Muscle layer of duodenum (tissue), 2 donors: ENCODE measurements around the gene NCAPD3.
"Not testable (repeated sequence)": the region's sequence is repeated elsewhere in the genome, so short reads cannot be mapped to it uniquely, and the experiment has no call there.

Experiments
- H3K27ac ChIP-seq: one replicate; pipeline ENCODE4 v1.7.0; 2013; ENCODE audit warnings: mild to moderate bottlenecking, low read length
- H3K27me3 ChIP-seq: one replicate; pipeline ENCODE4 v1.7.0; 2013; ENCODE audit warnings: low read depth, mild to moderate bottlenecking, control low read depth, low read length
- H3K36me3 ChIP-seq, 2 donors: one replicate each; pipeline ENCODE4 v1.7.0; 2013; ENCODE audit warnings: low read length in 2 of 2, control low read depth in 1 of 2, mild to moderate bottlenecking in 1 of 2; ENCODE audit not compliant: insufficient read depth in 2 of 2, control insufficient read depth in 1 of 2
- H3K4me1 ChIP-seq, 2 donors: one replicate each; pipeline ENCODE4 v1.7.0; 2013; ENCODE audit warnings: low read length in 2 of 2, mild to moderate bottlenecking in 2 of 2, control low read depth in 1 of 2, moderate library complexity in 1 of 2; ENCODE audit not compliant: insufficient read depth in 2 of 2, control insufficient read depth in 1 of 2
- H3K4me3 ChIP-seq, 2 donors: one replicate each; pipeline ENCODE4 v1.7.0; 2013; ENCODE audit warnings: low read length in 2 of 2, low read depth in 1 of 2, mild to moderate bottlenecking in 1 of 2
- H3K9me3 ChIP-seq, 2 donors: one replicate each; pipeline ENCODE4 v1.7.0; 2013; ENCODE audit warnings: low read length in 2 of 2, control low read depth in 1 of 2, mild to moderate bottlenecking in 1 of 2; ENCODE audit not compliant: control insufficient read depth in 1 of 2
- donor health status: healthy.

The NCAPD3 gene

DNA sequence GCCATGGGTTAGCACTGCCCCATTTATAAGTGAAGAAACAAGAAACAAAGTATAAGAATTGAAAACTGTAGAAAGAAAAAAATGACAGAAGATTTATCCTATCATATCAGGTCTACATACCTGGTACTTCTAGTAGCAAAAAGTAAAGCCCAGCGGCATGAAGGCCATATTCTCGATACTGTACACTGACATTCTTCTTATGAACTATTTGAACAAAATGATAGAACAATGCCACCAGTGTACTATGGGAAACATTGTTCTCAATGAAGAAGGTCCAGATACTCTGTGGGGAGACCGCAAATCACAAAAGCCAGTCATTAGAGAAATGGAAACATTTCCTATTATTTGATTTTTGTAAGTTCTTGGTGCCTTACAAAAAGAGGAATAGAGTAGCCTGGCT lies 7.0 kb downstream of the NCAPD3 start:
- H3K36me3 ChIP-seq: peaks cover 3 to 10% of the 10 kb centered on the region in 2 donors

DNA sequence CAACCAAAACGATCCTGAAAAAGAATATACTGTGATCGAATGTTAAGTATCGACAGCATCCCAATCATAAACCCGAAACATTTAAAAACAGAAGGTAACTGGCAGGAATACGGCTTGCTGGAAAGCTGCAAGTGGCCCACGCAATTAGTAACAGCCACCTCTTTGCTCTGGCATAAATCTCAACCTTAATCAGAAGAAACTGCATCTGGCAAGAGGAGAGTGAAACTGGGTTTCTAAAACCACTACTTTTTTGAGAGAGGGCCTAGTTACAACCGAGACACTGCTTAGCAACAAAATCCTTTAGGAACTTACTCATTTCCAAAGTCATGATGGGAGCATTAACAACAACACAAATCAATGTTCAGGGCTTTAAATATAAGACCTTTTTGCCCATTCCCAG lies 7.9 kb downstream of the NCAPD3 start:
- H3K9me3 ChIP-seq: no peaks in the 10 kb centered on the region
- no peaks in the 10 kb centered on the region for H3K27me3 ChIP-seq
- H3K27ac ChIP-seq: no peak overlapping the region
- H3K36me3 ChIP-seq: peaks cover 3 to 10% of the 10 kb centered on the region in 2 donors
- H3K4me1 ChIP-seq: no peaks in the 10 kb centered on the region
- H3K4me3 ChIP-seq: no peak overlapping the region

More for the DNA sequence above, 7.0 kb downstream of the NCAPD3 start:
- H3K4me3 ChIP-seq: no peak overlapping the region
- no peak overlapping the region for H3K27ac ChIP-seq
- no peaks in the 10 kb centered on the region for H3K9me3 ChIP-seq
- H3K27me3 ChIP-seq: no peaks in the 10 kb centered on the region
- H3K4me1 ChIP-seq: no peaks in the 10 kb centered on the region

DNA sequence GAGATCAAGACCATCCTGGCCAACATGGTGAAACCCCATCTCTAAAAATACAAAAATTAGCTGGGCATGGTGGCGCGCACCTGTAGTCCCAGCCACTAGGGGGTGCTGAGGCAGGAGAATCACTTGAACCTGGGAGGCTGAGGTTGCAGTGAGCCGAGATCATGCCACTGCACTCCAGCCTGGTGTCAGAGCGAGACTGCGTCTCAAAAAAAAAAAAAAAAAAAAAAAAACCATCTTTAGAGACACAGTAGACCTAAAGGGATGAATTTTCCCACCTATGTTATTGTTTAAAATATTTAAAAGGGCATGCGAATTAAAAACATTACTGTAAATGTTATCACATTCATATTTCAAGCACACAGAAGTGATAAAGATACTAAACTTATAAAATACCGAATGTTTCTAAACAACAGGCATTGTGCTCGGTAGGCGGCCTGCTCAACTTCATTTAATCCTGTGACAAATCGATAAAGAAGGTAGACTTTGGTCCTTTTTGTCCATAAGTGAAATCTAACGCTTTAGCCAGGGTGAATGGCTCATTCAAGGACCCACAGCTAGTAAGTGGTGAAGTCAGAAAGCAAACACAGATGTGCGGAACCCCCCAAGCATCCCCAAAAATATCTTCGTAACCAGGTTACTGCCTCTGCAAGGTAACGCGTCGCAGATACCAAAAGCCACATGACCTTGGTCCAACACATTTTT lies 16.1 kb downstream of the NCAPD3 start:
- H3K4me3 ChIP-seq: no peak overlapping the region
- no peaks in the 10 kb centered on the region for H3K27me3 ChIP-seq
- H3K9me3 ChIP-seq: no peaks in the 10 kb centered on the region
- H3K36me3 ChIP-seq: peaks cover 25 to 58% of the 10 kb centered on the region in 2 donors
- H3K27ac ChIP-seq: no peak overlapping the region
- no peaks in the 10 kb centered on the region for H3K4me1 ChIP-seq

DNA sequence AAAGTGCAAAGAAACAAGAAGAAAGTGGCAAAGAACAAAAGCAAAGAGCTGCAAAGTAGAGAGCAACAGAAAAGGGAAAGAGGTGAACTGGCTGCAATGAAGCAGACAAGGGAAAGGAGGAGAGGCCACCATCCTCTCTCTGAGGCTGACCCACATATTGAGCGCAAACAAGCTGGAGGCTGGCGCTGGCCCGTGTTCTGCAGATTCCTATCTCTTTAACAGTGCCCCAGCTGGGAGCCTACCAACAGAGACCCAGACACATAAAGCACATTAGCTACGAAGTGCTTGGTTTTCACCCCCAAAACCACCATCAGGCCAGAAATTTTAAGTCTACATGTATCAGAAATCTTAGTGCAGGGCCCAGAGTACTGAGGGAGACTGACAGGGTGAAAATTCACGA lies 17.6 kb downstream of the NCAPD3 start:
- Histone ChIP-seq H3K27ac (no peak overlapping the region), H3K4me1 (no peaks in the 10 kb centered on the region), H3K9me3 (no peaks in the 10 kb centered on the region), H3K27me3 (no peaks in the 10 kb centered on the region), H3K4me3 (no peak overlapping the region), H3K36me3 (peaks cover 34 to 71% of the 10 kb centered on the region in 2 donors)

DNA sequence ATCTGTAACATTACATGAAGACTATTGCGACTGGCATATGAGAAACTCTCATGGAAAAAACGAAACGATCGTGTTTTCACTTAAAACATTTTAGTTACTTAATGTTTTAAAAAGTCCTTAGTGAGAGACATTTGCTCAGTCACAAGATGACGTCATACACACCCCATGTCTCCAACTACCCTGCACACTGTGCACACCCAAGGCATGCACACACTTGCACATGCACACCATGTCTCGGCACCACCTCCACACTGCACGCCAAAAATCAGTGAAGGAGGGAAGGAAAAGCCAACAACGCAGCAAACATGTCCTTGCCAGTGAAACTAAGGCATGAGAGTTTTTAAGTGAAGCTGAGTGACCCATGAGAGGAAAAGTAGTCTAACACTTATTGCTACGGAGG lies 18.0 kb downstream of the NCAPD3 start:
- peaks cover 34 to 76% of the 10 kb centered on the region in 2 donors for H3K36me3 ChIP-seq
- no peaks in the 10 kb centered on the region for H3K9me3 ChIP-seq
- H3K4me3 ChIP-seq: no peak overlapping the region
- H3K4me1 ChIP-seq: no peaks in the 10 kb centered on the region
- no peaks in the 10 kb centered on the region for H3K27me3 ChIP-seq
- no peak overlapping the region for H3K27ac ChIP-seq

DNA sequence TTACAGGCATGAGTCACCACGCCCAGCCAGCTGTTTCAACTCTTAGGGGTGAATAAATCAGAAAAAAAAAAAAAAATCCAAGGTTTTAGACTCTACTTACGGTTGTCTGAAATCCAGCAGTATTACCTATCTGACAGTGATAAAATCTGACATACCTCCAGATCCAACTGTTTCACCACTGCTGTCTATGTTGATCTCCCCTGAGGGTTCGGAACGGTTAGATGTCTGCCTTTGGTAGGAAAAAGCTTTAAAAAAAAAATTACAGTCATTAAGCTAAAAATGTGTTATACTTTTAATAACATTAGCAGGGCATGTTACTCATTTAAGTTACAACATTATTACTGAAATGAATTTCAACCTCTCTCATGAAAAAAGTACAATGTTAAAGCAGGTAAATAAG lies 21.1 kb downstream of the NCAPD3 start:
- H3K4me3 ChIP-seq: no peak overlapping the region
- H3K27ac ChIP-seq: no peak overlapping the region
- no peaks in the 10 kb centered on the region for H3K9me3 ChIP-seq
- no peaks in the 10 kb centered on the region for H3K27me3 ChIP-seq
- H3K4me1 ChIP-seq: no peaks in the 10 kb centered on the region
- peaks cover 25 to 63% of the 10 kb centered on the region in 2 donors for H3K36me3 ChIP-seq

DNA sequence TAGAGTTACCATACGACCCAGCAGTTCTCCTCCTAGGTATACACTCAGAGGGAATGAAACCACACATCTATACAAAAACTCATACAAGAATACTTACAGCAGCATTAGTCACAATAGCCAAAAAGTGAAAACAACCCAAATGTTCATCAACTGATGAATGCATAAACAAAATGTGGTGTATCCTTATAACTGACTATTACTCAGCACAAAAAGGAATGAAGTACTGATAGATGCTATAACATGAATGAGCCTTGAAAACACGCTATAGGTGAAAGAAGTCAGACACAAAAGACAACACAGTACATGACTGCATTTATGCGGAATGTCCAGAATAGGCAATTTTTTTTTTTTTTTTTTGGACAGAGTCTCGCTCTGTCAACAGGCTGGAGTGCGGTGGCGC lies 23.1 kb downstream of the NCAPD3 start:
- no peaks in the 10 kb centered on the region for H3K4me1 ChIP-seq
- H3K4me3 ChIP-seq: no peak overlapping the region
- H3K9me3 ChIP-seq: no peaks in the 10 kb centered on the region
- no peak overlapping the region for H3K27ac ChIP-seq
- H3K36me3 ChIP-seq: peaks cover 22 to 55% of the 10 kb centered on the region in 2 donors
- H3K27me3 ChIP-seq: no peaks in the 10 kb centered on the region

DNA sequence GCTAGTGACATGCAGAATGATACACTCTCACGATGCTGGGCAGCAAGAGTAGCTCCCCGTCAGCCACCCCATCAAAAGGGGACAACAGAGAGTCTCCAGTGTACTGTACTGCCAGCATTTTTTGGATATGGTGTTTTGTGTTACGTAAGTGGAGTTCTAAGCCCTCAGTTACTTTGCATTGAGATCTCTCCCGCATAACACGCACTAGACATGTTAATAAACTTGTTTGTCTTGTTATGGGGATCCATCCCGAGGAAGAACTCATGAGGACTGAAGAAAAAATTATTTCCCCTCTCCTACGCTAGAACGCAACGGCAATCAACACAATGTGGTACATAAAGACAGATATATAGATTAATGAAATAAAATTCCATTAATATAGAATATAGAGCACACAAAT lies 24.2 kb downstream of the NCAPD3 start:
- Histone ChIP-seq H3K27me3 (no peaks in the 10 kb centered on the region), H3K27ac (no peak overlapping the region), H3K36me3 (peaks cover 21 to 46% of the 10 kb centered on the region in 2 donors), H3K4me3 (no peak overlapping the region), H3K9me3 (no peaks in the 10 kb centered on the region), H3K4me1 (no peaks in the 10 kb centered on the region)

DNA sequence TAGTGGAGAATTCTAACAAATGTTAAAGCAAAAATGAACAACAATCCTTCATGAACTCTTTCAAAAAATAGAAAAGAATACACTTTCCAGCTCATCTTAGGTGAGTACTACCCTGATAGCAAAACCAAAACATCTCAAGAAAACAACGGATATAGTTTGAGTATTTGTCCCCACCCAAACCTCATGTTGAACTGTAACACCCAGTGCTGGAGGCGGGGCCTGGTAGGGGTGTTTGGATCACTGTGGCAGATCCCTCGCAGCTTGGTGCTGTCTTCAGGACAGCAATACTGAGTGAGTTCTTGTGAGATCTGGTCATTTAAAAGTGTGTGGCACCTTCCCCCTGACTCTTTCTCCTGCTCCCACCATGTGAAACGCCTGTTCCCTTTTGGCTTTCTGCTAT lies 27.0 kb downstream of the NCAPD3 start:
- peaks cover 21 to 48% of the 10 kb centered on the region in 2 donors for H3K36me3 ChIP-seq

DNA sequence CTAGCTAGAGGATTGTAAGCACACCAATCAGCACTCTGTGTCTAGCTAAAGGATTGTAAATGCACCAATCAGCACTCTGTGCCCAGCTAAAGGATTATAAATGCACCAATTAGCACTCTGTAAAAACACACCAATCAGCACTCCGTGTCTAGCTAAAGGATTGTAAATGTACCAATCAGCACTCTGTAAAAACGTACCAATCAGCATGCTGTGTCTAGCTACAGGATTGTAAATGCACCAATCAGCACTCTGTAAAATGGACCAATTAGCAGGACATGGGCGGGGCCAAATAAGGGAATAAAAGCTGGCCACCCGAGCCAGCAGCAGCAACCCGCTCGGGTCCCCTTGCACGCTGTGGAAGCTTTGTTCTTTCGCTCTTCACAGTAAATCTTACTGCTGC lies 35.7 kb downstream of the NCAPD3 start:
- not testable (repeated sequence) for H3K27me3 ChIP-seq, H3K4me3 ChIP-seq, H3K4me1 ChIP-seq, H3K9me3 ChIP-seq, H3K27ac ChIP-seq
- peaks cover 28 to 64% of the 10 kb centered on the region in 2 donors for H3K36me3 ChIP-seq

More for the DNA sequence above, 27.0 kb downstream of the NCAPD3 start:
- H3K4me1 ChIP-seq: no peaks in the 10 kb centered on the region
- H3K27me3 ChIP-seq: no peaks in the 10 kb centered on the region
- H3K4me3 ChIP-seq: no peak overlapping the region
- H3K27ac ChIP-seq: no peak overlapping the region
- H3K9me3 ChIP-seq: no peaks in the 10 kb centered on the region

DNA sequence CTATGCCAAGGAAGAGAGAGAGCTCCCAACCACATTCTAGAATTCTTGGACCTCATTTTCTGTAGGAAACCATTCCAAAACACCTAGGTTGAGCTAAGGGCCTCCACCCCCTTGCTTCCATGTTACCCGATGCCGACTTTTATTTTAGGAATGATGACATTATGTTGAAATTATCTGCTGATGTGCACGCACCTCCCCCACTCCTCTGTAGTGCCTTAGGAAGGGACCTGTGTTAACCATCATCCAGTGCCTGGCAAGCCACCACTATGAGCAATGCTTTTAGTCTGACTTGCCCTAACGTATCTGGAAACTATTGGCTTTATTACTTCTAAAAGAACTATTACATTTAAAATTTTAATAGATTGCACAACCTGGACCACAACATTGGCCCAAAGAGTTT lies 42.1 kb downstream of the NCAPD3 start:
- Histone ChIP-seq H3K4me1 (no peaks in the 10 kb centered on the region), H3K27ac (no peak overlapping the region), H3K27me3 (no peaks in the 10 kb centered on the region), H3K4me3 (no peak overlapping the region), H3K9me3 (no peaks in the 10 kb centered on the region), H3K36me3 (peaks cover 19 to 35% of the 10 kb centered on the region in 2 donors)
